Fibroblast of lung (primary cell): ENCODE results near the gene WRAP53. TPM values are rescaled to one million over a fixed set of nuclear protein-coding genes. Genes with fewer than 3 reads are reported as not detected.

Source experiments
- DNase-seq, 2 donors: peaks; one replicate each; pipeline versions ENCODE4 v3.0.0 to v3.0.0-alpha.2; 2010; ENCODE audit warnings: low read depth in 2 of 2
- H2AFZ ChIP-seq: 2 replicates; pipeline ENCODE4 v1.5.1; 2012; ENCODE audit warnings: low read length, control low read depth, inconsistent platforms
- H3K27ac ChIP-seq: 2 replicates; pipeline ENCODE4 v1.5.1; 2011; ENCODE audit warnings: low read length, control low read depth; ENCODE audit not compliant: insufficient read depth
- H3K27me3 ChIP-seq: 2 replicates; pipeline ENCODE4 v1.5.1; 2011; ENCODE audit warnings: mild to moderate bottlenecking, low read length; ENCODE audit not compliant: control insufficient read depth, insufficient read depth
- H3K36me3 ChIP-seq: 2 replicates; pipeline ENCODE4 v1.5.1; 2011; ENCODE audit warnings: low read length; ENCODE audit not compliant: control insufficient read depth, insufficient read depth
- H3K4me1 ChIP-seq: 2 replicates; pipeline ENCODE4 v1.5.1; 2011; ENCODE audit warnings: low read length; ENCODE audit not compliant: control insufficient read depth, insufficient read depth; ENCODE audit errors: extremely low read depth
- H3K4me2 ChIP-seq: 2 replicates; pipeline ENCODE4 v1.5.1; 2011; ENCODE audit warnings: low read length, control low read depth; ENCODE audit not compliant: insufficient read depth; ENCODE audit errors: extremely low read depth
- H3K4me3 ChIP-seq, 4 experiments: fragments of 200-600 bp in 1 of 4; sonication (generic) in 1 of 4; replicated peaks in 1 of 4; 2 replicates each; pipeline ENCODE4 v1.5.1; 2011 to 2016; ENCODE audit warnings: low read length in 4 of 4, low read depth in 3 of 4, mild to moderate bottlenecking in 3 of 4, control low read depth in 2 of 4, inconsistent platforms in 1 of 4, mixed read lengths in 1 of 4; ENCODE audit not compliant: insufficient read depth in 1 of 4; ENCODE audit errors: control extremely low read depth in 1 of 4
- H3K79me2 ChIP-seq: 2 replicates; pipeline ENCODE4 v1.5.1; 2012; ENCODE audit warnings: mild to moderate bottlenecking, low read length, inconsistent platforms; ENCODE audit not compliant: control insufficient read depth, insufficient read depth
- H3K9ac ChIP-seq: 2 replicates; pipeline ENCODE4 v1.5.1; 2011; ENCODE audit warnings: mild to moderate bottlenecking, low read length, control low read depth; ENCODE audit not compliant: insufficient read depth
- H3K9me3 ChIP-seq: 2 replicates; pipeline ENCODE4 v1.5.1; 2012; ENCODE audit warnings: low read depth, low read length; ENCODE audit not compliant: control insufficient read depth, insufficient read depth
- H4K20me1 ChIP-seq: 2 replicates; pipeline ENCODE4 v1.5.1; 2011; ENCODE audit warnings: low read length; ENCODE audit not compliant: control insufficient read depth, insufficient read depth; ENCODE audit errors: extremely low read depth
- CTCF ChIP-seq, 2 donors: IDR thresholded peaks in 1 of 2; conservative IDR thresholded peaks in 1 of 2; 1 replicate in 1 of 2; 2 replicates in 1 of 2; pipeline ENCODE4 v1.5.1; 2011 to 2012; ENCODE audit warnings: low read length in 2 of 2, control low read depth in 1 of 2, inconsistent platforms in 1 of 2, low read depth in 1 of 2, mild to moderate bottlenecking in 1 of 2
- EZH2 ChIP-seq: IDR thresholded peaks from 2 replicates; pipeline ENCODE4 v1.5.1; 2012; ENCODE audit warnings: low read length, control low read depth, mild to moderate bottlenecking; ENCODE audit errors: missing control alignments
- polyA plus RNA-seq, 2 donors: library from polyadenylated mRNA; depleted of rRNA in 1 of 2; stranded (reverse) in 1 of 2; unstranded in 1 of 2; fragments of >200 nt; gene quantifications; 2 replicates each; pipeline ENCODE4 v1.2.1, GENCODE V29; 2011 to 2012; ENCODE audit warnings: missing spikeins in 1 of 2
- total RNA-seq: library from RNA; depleted of rRNA; stranded (reverse); fragments of >200 nt; gene quantifications from 2 replicates; pipeline ENCODE4 v1.2.1, GENCODE V29; 2014

The WRAP53 gene
- total and polyA plus RNA-seq, 2 donors (not counting 1 experiment from before 2014, with no cell fraction given) = 3.0 to 3.1 TPM

- H3K9me3 ChIP-seq = no peaks in the 10 kb centered on the region
- H3K27me3 ChIP-seq = peaks cover 28% of the 10 kb centered on the region
- H3K9ac ChIP-seq = no peak overlapping the region
- H3K4me3 ChIP-seq = no peak overlapping the region
- no peaks in the 10 kb centered on the region for H4K20me1 ChIP-seq
- H3K27ac ChIP-seq = no peak overlapping the region
- H3K79me2 ChIP-seq = no peaks in the 10 kb centered on the region
- no peak overlapping the region for H3K4me2 ChIP-seq
- no peaks in the 10 kb centered on the region for H3K36me3 ChIP-seq
- H2AFZ ChIP-seq = no peak overlapping the region
- DNase-seq = no peak
- H3K4me1 ChIP-seq = peaks cover 4% of the 10 kb centered on the region
- TF ChIP-seq EZH2 (no peak), CTCF (conservative IDR thresholded peaks at IDR 0.05 in 1 of 2, IDR thresholded peaks at IDR 0.05 in 1 of 2; ENCODE audit: low read depth in 1 of 2, low read length in 2 of 2) (no peak)
Measured at GRCh38 chr17:7720125-7720524, 31.8 kb downstream of the WRAP53 start.

GRCh38 chr17:7721612-7722011 is 33.3 kb downstream of the WRAP53 start:
- Histone ChIP-seq H3K4me1 (peaks cover under 1% of the 10 kb centered on the region), H3K9ac (no peak overlapping the region), H3K36me3 (no peaks in the 10 kb centered on the region), H3K79me2 (no peaks in the 10 kb centered on the region), H3K27me3 (peaks cover 25% of the 10 kb centered on the region), H3K4me3 (no peak overlapping the region), H3K27ac (no peak overlapping the region), H2AFZ (no peak overlapping the region), H4K20me1 (no peaks in the 10 kb centered on the region), H3K4me2 (no peak overlapping the region), H3K9me3 (no peaks in the 10 kb centered on the region)
- no peak for DNase-seq
- no peak for TF ChIP-seq CTCF (conservative IDR thresholded peaks at IDR 0.05 in 1 of 2, IDR thresholded peaks at IDR 0.05 in 1 of 2; ENCODE audit: low read depth in 1 of 2, low read length in 2 of 2)

GRCh38 chr17:7727886-7728285 is 39.6 kb downstream of the WRAP53 start:
- Histone ChIP-seq H3K79me2 (no peaks in the 10 kb centered on the region), H3K27ac (no peak overlapping the region), H3K4me2 (no peak overlapping the region), H3K4me3 (no peak overlapping the region), H2AFZ (no peak overlapping the region), H3K9me3 (no peaks in the 10 kb centered on the region), H3K9ac (no peak overlapping the region), H3K27me3 (peaks cover 2% of the 10 kb centered on the region), H3K36me3 (no peaks in the 10 kb centered on the region), H3K4me1 (no peaks in the 10 kb centered on the region), H4K20me1 (no peaks in the 10 kb centered on the region)
- no peak for DNase-seq
- TF ChIP-seq CTCF (conservative IDR thresholded peaks at IDR 0.05 in 1 of 2, IDR thresholded peaks at IDR 0.05 in 1 of 2; ENCODE audit: low read depth in 1 of 2, low read length in 2 of 2) (no peak), EZH2 (no peak)
